ENCODE results near the gene CDH13. TPM values are rescaled to one million over a fixed set of nuclear protein-coding genes. Genes with fewer than 3 reads are reported as not detected.

CDH13 gene
- total and polyA plus RNA-seq, 2 experiments from 2014 or later: 1.6 to 4.4 TPM

DNA sequence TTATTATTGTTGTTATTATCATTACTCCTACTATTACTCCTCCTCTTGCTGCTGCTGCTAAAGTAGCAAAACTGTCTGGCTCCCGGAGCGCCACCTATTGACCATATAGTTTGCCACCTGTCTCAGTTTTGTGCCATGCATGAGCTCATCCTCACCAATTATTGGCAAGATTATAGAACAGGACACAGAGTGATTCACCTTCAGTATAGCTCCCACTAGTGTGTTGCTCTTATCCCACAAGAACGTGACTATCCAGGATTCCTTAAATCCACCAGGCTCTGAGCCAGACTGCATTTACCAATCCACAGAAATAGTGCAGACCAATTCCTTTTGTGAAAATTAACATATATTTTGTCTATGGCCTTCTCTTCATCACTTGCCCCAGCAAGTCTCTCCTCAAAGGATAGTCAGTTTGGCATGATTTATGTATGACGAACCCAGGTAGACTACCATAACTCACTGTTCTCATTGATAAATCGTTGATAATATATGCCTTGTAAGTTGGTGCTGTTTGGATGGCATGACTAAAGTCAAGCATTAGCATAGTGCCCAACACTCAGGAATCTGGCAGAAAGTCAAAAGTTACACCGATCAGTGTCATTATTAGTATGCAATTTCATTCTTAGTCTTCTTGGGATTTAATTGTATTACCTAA, 775.5 kb downstream of the CDH13 start:
- Histone ChIP-seq H3K4me2 (no peak overlapping the region), H3K4me1 (ENCODE audit: insufficient read depth) (0 out of 2 replicates have a peak, but pooled peaks cover 5% of the 10 kb centered on the region), H3K4me3 (no peak overlapping the region), H3K27me3 (ENCODE audit: insufficient read depth) (no peaks in the 10 kb centered on the region), H3K79me2 (replicated peaks; ENCODE audit: insufficient read depth) (no peaks in the 10 kb centered on the region), H4K20me1 (replicated peaks; ENCODE audit: insufficient read depth) (no peaks in the 10 kb centered on the region), H3K36me3 (ENCODE audit: insufficient read depth) (no peaks in the 10 kb centered on the region), H3F3A (replicated peaks; ENCODE audit: low read depth) (no peaks in the 10 kb centered on the region), H3K9me2 (ENCODE audit: insufficient read depth) (no peaks in the 10 kb centered on the region), H3K27ac (ENCODE audit: low read depth) (no peak overlapping the region), H2AFZ (no peak overlapping the region)
- Mint-ChIP-seq H3K9me3 (no peaks in the 10 kb centered on the region), H3K27me3 (ENCODE audit: insufficient read depth, low read depth, poor library complexity) (no peaks in the 10 kb centered on the region), H3K27ac (no peak overlapping the region), H3K36me3 (ENCODE audit: low read depth) (no peaks in the 10 kb centered on the region), H3K4me1 (no peaks in the 10 kb centered on the region), H3K4me3 (no peak overlapping the region)
- peak; percentile 41 for DNase-seq (ENCODE audit: low spot score)
- no peak for ATAC-seq
- TF ChIP-seq JUNB (IDR thresholded peaks at IDR 0.05; ENCODE audit: unreplicated experiment) (no peak), STAT1 (IDR thresholded peaks at IDR 0.05; ENCODE audit: unreplicated experiment) (no peak), EZH2phosphoT487 (IDR thresholded peaks at IDR 0.05; ENCODE audit: unreplicated experiment) (no peak)
- TF ChIP-seq, protein P1, sequence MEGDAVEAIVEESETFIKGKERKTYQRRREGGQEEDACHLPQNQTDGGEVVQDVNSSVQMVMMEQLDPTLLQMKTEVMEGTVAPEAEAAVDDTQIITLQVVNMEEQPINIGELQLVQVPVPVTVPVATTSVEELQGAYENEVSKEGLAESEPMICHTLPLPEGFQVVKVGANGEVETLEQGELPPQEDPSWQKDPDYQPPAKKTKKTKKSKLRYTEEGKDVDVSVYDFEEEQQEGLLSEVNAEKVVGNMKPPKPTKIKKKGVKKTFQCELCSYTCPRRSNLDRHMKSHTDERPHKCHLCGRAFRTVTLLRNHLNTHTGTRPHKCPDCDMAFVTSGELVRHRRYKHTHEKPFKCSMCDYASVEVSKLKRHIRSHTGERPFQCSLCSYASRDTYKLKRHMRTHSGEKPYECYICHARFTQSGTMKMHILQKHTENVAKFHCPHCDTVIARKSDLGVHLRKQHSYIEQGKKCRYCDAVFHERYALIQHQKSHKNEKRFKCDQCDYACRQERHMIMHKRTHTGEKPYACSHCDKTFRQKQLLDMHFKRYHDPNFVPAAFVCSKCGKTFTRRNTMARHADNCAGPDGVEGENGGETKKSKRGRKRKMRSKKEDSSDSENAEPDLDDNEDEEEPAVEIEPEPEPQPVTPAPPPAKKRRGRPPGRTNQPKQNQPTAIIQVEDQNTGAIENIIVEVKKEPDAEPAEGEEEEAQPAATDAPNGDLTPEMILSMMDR (conservative IDR thresholded peaks at IDR 0.05; ENCODE audit: low read depth in 2 of 2): peak; percentile 61 to 64

DNA sequence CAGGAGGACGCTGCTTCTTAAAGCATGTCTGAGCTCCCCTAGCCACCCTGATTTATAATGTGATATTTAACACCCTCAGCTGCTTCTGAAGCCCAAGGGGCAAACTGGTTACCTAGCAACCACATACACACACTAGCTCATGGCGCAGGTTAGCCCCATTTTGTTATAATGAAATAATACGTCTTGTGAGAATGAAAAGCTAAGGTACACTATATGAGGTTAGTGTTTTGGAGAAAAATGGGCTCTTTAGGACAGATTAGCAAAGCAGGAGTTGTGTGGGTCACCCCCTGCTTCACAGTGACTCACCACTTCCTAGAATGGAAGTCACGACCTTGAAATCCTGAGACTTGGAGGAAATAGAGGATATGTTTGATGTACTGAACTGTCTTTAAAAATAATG, 776.2 kb downstream of the CDH13 start:
- H3K36me3 Mint-ChIP-seq (ENCODE audit: low read depth): no peaks in the 10 kb centered on the region
- no peak overlapping the region for H3K27ac Mint-ChIP-seq
- H2AFZ ChIP-seq: no peak overlapping the region
- no peaks in the 10 kb centered on the region for H3K9me2 ChIP-seq (ENCODE audit: insufficient read depth)
- H3K27ac ChIP-seq (ENCODE audit: low read depth): no peak overlapping the region
- 0 out of 2 replicates have a peak, but pooled peaks cover 5% of the 10 kb centered on the region for H3K4me1 ChIP-seq (ENCODE audit: insufficient read depth)
- no peaks in the 10 kb centered on the region for H3K36me3 ChIP-seq (ENCODE audit: insufficient read depth)
- H3K4me1 Mint-ChIP-seq: no peaks in the 10 kb centered on the region
- ATAC-seq (no peak), DNase-seq (ENCODE audit: low spot score) (peak; percentile 9)
- TF ChIP-seq EZH2 (IDR thresholded peaks at IDR 0.05; ENCODE audit: low read depth, unreplicated experiment) (no peak), EZH2phosphoT487 (IDR thresholded peaks at IDR 0.05; ENCODE audit: unreplicated experiment) (no peak), ZNF114 (CRISPR knock-in tag; IDR thresholded peaks at IDR 0.05) (no peak)
- no peak overlapping the region for H3K4me3 ChIP-seq
- H3K27me3 Mint-ChIP-seq (ENCODE audit: insufficient read depth, low read depth, poor library complexity): peaks cover 2% of the 10 kb centered on the region
- no peaks in the 10 kb centered on the region for H3K9me3 Mint-ChIP-seq
- H3K4me3 Mint-ChIP-seq: no peak overlapping the region
- no peaks in the 10 kb centered on the region for H3F3A ChIP-seq (replicated peaks; ENCODE audit: low read depth)
- H3K79me2 ChIP-seq (replicated peaks; ENCODE audit: insufficient read depth): no peaks in the 10 kb centered on the region
- H3K4me2 ChIP-seq: no peak overlapping the region
- H3K27me3 ChIP-seq (ENCODE audit: insufficient read depth): no peaks in the 10 kb centered on the region
- no peaks in the 10 kb centered on the region for H4K20me1 ChIP-seq (replicated peaks; ENCODE audit: insufficient read depth)

DNA sequence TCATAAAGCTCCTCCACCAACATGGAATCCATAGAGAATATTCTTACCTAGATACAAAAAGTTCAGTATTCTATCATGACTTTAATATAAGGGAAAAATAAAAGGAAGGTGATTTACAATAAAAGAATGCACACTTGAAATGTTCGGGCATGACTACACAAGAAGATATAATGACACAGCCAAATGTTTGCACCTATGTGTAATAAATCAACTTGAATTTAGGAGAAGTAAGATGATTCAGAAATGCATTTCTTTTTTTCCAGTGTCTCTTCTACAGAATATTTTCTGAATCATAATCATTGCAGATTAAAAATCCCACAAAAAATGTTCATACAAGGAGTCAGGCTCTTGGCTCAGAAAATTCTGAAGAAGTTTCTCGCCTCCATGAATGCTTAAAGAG, 777.0 kb downstream of the CDH13 start:
- no peak overlapping the region for H3K4me3 ChIP-seq
- no peaks in the 10 kb centered on the region for H4K20me1 ChIP-seq (replicated peaks; ENCODE audit: insufficient read depth)
- H3K4me2 ChIP-seq: no peak overlapping the region
- H2AFZ ChIP-seq: no peak overlapping the region
- no peak for DNase-seq (ENCODE audit: low spot score)
- H3K27ac Mint-ChIP-seq: no peak overlapping the region
- H3K9me3 Mint-ChIP-seq: no peaks in the 10 kb centered on the region
- peaks cover 2% of the 10 kb centered on the region for H3K27me3 Mint-ChIP-seq (ENCODE audit: insufficient read depth, low read depth, poor library complexity)
- H3K4me3 Mint-ChIP-seq: no peak overlapping the region
- H3K27me3 ChIP-seq (ENCODE audit: insufficient read depth): no peaks in the 10 kb centered on the region
- H3K27ac ChIP-seq (ENCODE audit: low read depth): no peak overlapping the region
- H3K79me2 ChIP-seq (replicated peaks; ENCODE audit: insufficient read depth): no peaks in the 10 kb centered on the region
- H3K9me2 ChIP-seq (ENCODE audit: insufficient read depth): no peaks in the 10 kb centered on the region
- no peaks in the 10 kb centered on the region for H3F3A ChIP-seq (replicated peaks; ENCODE audit: low read depth)
- 0 out of 2 replicates have a peak, but pooled peaks cover 5% of the 10 kb centered on the region for H3K4me1 ChIP-seq (ENCODE audit: insufficient read depth)
- H3K36me3 ChIP-seq (ENCODE audit: insufficient read depth): no peaks in the 10 kb centered on the region
- no peaks in the 10 kb centered on the region for H3K4me1 Mint-ChIP-seq
- ATAC-seq: no peak
- no peaks in the 10 kb centered on the region for H3K36me3 Mint-ChIP-seq (ENCODE audit: low read depth)
- TF ChIP-seq, protein P2, sequence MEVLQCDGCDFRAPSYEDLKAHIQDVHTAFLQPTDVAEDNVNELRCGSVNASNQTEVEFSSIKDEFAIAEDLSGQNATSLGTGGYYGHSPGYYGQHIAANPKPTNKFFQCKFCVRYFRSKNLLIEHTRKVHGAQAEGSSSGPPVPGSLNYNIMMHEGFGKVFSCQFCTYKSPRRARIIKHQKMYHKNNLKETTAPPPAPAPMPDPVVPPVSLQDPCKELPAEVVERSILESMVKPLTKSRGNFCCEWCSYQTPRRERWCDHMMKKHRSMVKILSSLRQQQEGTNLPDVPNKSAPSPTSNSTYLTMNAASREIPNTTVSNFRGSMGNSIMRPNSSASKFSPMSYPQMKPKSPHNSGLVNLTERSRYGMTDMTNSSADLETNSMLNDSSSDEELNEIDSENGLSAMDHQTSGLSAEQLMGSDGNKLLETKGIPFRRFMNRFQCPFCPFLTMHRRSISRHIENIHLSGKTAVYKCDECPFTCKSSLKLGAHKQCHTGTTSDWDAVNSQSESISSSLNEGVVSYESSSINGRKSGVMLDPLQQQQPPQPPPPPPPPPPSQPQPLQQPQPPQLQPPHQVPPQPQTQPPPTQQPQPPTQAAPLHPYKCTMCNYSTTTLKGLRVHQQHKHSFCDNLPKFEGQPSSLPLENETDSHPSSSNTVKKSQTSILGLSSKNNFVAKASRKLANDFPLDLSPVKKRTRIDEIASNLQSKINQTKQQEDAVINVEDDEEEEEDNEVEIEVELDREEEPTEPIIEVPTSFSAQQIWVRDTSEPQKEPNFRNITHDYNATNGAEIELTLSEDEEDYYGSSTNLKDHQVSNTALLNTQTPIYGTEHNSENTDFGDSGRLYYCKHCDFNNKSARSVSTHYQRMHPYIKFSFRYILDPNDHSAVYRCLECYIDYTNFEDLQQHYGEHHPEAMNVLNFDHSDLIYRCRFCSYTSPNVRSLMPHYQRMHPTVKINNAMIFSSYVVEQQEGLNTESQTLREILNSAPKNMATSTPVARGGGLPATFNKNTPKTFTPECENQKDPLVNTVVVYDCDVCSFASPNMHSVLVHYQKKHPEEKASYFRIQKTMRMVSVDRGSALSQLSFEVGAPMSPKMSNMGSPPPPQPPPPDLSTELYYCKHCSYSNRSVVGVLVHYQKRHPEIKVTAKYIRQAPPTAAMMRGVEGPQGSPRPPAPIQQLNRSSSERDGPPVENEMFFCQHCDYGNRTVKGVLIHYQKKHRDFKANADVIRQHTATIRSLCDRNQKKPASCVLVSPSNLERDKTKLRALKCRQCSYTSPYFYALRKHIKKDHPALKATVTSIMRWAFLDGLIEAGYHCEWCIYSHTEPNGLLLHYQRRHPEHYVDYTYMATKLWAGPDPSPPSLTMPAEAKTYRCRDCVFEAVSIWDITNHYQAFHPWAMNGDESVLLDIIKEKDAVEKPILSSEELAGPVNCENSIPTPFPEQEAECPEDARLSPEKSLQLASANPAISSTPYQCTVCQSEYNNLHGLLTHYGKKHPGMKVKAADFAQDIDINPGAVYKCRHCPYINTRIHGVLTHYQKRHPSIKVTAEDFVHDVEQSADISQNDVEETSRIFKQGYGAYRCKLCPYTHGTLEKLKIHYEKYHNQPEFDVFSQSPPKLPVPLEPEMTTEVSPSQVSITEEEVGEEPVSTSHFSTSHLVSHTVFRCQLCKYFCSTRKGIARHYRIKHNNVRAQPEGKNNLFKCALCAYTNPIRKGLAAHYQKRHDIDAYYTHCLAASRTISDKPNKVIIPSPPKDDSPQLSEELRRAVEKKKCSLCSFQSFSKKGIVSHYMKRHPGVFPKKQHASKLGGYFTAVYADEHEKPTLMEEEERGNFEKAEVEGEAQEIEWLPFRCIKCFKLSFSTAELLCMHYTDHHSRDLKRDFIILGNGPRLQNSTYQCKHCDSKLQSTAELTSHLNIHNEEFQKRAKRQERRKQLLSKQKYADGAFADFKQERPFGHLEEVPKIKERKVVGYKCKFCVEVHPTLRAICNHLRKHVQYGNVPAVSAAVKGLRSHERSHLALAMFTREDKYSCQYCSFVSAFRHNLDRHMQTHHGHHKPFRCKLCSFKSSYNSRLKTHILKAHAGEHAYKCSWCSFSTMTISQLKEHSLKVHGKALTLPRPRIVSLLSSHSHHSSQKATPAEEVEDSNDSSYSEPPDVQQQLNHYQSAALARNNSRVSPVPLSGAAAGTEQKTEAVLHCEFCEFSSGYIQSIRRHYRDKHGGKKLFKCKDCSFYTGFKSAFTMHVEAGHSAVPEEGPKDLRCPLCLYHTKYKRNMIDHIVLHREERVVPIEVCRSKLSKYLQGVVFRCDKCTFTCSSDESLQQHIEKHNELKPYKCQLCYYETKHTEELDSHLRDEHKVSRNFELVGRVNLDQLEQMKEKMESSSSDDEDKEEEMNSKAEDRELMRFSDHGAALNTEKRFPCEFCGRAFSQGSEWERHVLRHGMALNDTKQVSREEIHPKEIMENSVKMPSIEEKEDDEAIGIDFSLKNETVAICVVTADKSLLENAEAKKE (CRISPR knock-in tag; IDR thresholded peaks at IDR 0.05): no peak
- TF ChIP-seq ZNF114 (CRISPR knock-in tag; IDR thresholded peaks at IDR 0.05) (no peak), STAT1 (IDR thresholded peaks at IDR 0.05; ENCODE audit: unreplicated experiment) (no peak), NANOG (IDR thresholded peaks at IDR 0.05; ENCODE audit: borderline replicate concordance) (no peak)

Data from GM23338 (cell line).